Stimulated activated CD8-positive, alpha-beta memory T cell treated with anti-CD3 and anti-CD28 coated beads, Interleukin-2, amount 100 ng/mL, for 48 hours (primary cell): ENCODE data around the gene MLH1.
"Not testable (repeated sequence)": the region's sequence is repeated elsewhere in the genome, so short reads cannot be mapped to it uniquely, and the experiment has no call there.

Experiments
- DNase-seq, 2 donors: peaks; one replicate each; pipeline ENCODE4 v3.0.0-alpha.2; 2020; ENCODE audit warnings: low read depth in 2 of 2

The MLH1 gene

DNA sequence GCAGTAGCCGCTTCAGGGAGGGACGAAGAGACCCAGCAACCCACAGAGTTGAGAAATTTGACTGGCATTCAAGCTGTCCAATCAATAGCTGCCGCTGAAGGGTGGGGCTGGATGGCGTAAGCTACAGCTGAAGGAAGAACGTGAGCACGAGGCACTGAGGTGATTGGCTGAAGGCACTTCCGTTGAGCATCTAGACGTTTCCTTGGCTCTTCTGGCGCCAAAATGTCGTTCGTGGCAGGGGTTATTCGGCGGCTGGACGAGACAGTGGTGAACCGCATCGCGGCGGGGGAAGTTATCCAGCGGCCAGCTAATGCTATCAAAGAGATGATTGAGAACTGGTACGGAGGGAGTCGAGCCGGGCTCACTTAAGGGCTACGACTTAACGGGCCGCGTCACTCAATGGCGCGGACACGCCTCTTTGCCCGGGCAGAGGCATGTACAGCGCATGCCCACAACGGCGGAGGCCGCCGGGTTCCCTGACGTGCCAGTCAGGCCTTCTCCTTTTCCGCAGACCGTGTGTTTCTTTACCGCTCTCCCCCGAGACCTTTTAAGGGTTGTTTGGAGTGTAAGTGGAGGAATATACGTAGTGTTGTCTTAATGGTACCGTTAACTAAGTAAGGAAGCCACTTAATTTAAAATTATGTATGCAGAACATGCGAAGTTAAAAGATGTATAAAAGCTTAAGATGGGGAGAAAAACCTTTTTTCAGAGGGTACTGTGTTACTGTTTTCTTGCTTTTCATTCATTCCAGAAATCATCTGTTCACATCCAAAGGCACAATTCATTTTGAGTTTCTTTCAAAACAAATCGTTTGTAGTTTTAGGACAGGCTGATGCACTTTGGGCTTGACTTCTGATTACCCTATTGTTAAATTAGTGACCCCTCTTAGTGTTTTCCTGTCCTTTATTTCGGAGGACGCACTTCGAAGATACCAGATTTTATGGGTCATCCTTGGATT is at the start of gene MLH1:
Gene MLH1 (plus strand): TSS at position 193 of the 958 bp plus-strand sequence. CDS start 30 bp downstream, at position 223.
- peak; percentile 88 to 96 for DNase-seq

GRCh38 chr3:36943601-36944000 is 49.7 kb upstream of the MLH1 start:
- DNase-seq: no peak

GRCh38 chr3:36944012-36944640 is 49.2 kb upstream of the MLH1 start:
- peak; percentile 23 to 24 for DNase-seq

GRCh38 chr3:36944641-36945270 is 48.6 kb upstream of the MLH1 start, which contains the start of gene TRANK1:
TRANK1 (minus strand) TSS chr3:36945054; CDS start chr3:36944809, 245 bp downstream.
- DNase-seq: peak; percentile 66 to 73

- no peak for DNase-seq
These were observed 47.9 kb upstream of the MLH1 start for GRCh38 chr3:36945333-36945980.

DNA sequence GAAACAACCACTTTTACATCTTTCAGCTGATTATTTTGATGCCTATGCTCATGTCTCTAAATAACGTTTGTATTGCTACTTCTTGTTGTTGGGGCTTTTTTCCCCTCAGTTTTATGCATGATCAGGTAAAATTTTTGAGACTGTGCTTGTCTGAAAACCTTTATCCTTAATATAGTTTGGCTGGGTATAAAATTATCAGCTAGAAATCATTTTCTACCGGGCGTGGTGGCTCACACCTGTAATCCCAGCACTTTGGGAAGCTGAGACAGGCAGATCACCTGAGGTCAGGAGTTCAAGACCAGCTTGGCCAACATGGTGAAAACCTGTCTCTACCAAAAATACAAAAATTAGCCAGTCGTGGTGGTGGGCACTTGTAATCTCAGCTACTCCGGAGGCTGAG is 45.5 kb upstream of the MLH1 start:
- not testable (repeated sequence) for DNase-seq

- DNase-seq: no peak
These were observed 38.7 kb upstream of the MLH1 start for GRCh38 chr3:36954452-36955134.

- no peak for DNase-seq
These were observed 37.2 kb upstream of the MLH1 start for GRCh38 chr3:36956155-36956554.

GRCh38 chr3:36957063-36957462 is 36.3 kb upstream of the MLH1 start:
- no peak for DNase-seq

DNA sequence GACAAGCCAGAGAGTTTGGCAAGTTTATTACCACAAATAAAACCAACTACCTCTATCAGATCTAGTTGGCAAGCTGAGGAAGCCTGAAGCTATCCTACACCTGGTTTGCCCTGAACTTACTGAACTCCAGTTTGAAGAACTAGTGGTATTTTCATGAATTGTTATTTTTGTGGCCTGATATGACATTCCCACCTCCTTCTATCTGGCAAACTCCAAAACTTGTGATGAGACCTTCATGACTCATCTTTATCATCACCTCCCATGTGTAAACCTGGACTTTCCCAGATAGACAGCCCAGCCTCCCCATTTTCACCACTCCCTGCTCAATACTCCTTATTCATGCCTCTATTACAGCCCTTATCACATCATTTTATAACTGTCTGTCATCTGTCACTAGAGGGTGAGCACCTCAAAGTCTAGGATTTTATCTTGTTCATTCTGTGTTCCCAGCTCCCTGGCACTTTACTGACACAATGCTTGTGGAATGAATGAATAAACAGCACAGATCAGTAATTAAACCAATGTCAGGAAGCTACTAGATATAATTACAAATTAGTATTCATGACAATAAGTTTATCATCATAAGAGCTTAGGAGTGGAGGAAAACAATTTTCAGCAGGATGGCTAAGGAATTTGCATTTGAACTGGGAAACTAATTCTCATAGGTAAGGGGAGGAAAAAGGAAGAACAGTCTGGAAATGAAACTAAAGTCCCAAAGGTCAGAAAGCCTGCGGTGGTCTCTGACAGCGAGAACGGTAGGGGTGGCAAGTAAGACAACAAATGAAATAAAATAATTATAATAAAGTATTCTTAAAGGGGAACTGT is 35.2 kb upstream of the MLH1 start:
- no peak for DNase-seq

DNA sequence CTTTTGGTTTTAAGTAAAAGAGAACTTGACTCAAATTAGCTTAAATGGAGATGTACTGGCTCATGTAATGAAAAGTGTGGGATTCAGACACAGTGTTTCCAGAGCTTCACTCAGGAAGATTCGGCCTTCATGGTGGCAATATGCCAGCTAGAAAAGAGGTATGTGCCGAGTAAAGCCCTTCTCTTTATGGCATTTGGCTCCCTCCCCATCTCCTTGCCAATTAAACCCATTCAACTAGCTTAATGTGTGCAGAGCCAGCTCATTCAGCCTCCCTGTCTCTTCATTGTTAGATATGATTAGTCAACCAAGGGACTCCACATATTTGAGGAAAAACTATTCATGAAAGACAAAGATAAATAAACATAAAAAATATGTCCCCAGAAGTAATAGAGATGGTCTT is 33.5 kb upstream of the MLH1 start:
- DNase-seq: no peak

- DNase-seq: no peak
These were observed 32.8 kb upstream of the MLH1 start for GRCh38 chr3:36960502-36960901.

GRCh38 chr3:36963008-36963407 is 30.3 kb upstream of the MLH1 start:
- not testable (repeated sequence) for DNase-seq

- DNase-seq: no peak
These were observed 29.0 kb upstream of the MLH1 start for GRCh38 chr3:36964331-36964730.

DNA sequence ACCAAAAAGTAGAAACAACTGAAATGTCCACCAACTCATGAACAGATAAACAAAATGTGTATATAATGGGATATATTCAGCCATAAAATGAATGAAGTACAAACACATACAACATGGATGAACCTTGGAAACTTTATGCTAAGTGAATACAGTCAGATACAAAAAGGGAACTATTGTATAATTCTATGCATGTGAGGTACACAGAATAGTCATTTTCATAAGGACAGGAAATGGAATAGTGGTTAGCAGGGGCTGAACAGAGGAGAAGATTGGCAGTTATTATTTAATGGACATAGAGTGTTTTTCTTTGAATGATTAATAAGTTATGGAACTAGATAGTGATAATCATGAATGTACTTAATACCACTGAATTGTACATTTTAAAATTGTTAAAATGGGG is 28.5 kb upstream of the MLH1 start:
- DNase-seq: no peak

GRCh38 chr3:36965440-36965839 is 27.9 kb upstream of the MLH1 start:
- DNase-seq: no peak

- DNase-seq: no peak
These were observed 24.2 kb upstream of the MLH1 start for GRCh38 chr3:36969085-36969484.

- peak in 1 of 2 donors; percentile 26 for DNase-seq
These were observed 23.5 kb upstream of the MLH1 start for GRCh38 chr3:36969540-36970432.

DNA sequence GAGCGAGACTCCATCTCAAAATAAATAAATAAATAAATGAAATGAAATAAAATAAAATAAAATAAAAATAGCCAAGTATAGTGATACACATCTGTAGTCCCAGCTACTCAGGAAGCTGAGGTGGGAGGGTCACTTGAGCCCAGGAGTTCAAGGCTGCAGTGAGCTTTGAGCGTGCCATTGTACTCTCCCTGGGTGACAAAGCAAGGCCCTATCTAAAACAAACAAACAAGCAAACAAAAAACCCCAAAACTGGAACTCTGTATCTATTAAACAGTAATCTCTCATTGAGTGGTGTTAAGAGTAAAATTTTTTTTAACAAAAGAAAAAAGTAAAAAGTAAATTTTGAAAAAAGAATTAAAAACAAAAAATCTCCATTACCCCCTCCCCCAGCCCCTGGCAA is 21.2 kb upstream of the MLH1 start:
- DNase-seq: no peak
